HepG2 (cell line): ENCODE data around the gene OVCA2. TPM values are rescaled to one million over a fixed set of nuclear protein-coding genes. Genes with fewer than 3 reads are reported as not detected.

Source experiments
- ATAC-seq: fragments of 200-7000 bp; cut with Tn5 transposase; 3 replicates; pipeline ENCODE4 v1.9.1; 2020; ENCODE audit warnings: mild to moderate bottlenecking, moderate library complexity
- BruUV-seq: library from RNA; stranded (reverse); fragments of 400-500 nt; replicated peaks from 2 replicates; lab custom pipeline; 2021; lab: Mats Ljungman, UMichigan
- CTCF ChIA-PET: fragments of 300-600 bp; formaldehyde crosslinking; extraction: SDS; loops from one replicate; lab custom pipeline; 2021; ENCODE audit warnings: low total read pairs, inconsistent platforms, low intra/inter-chr PET ratio; lab: Yijun Ruan, JAX
- POLR2A ChIA-PET: fragments of 350-600 bp; sonication (Branson Sonifier 250); formaldehyde crosslinking; loops from one replicate; lab custom pipeline; 2020; ENCODE audit warnings: antibody characterized with exemption, inconsistent platforms; lab: Yijun Ruan, JAX
- DNase-seq: peaks from one replicate; pipeline ENCODE4 v3.0.0-alpha.2; 2015; ENCODE audit warnings: low spot score
- FAIRE-seq: peaks from 3 replicates; lab custom pipeline; 2011; peaks lifted over from hg19 to GRCh38; lab: Jason Lieb, UNC
- H2AFZ ChIP-seq: one replicate; pipeline ENCODE4 v1.6.1; 2011; ENCODE audit warnings: low read length, inconsistent platforms
- H3K27ac ChIP-seq: fragments of 300-600 bp; 3 replicates; pipeline ENCODE4 v1.8.0; 2011; ENCODE audit warnings: mixed run types, mild to moderate bottlenecking, mixed read lengths, low read length, inconsistent platforms; ENCODE audit not compliant: insufficient read depth; ENCODE audit errors: extremely low read length
- H3K27me3 ChIP-seq, 2 experiments: fragments of 200-600 bp in 1 of 2; 2 replicates in 1 of 2; 3 replicates in 1 of 2; pipeline versions ENCODE4 v1.6.0 to v1.8.0; 2011; ENCODE audit warnings: low read length in 2 of 2, mild to moderate bottlenecking in 2 of 2, moderate library complexity in 2 of 2, inconsistent platforms in 1 of 2; ENCODE audit not compliant: insufficient read depth in 2 of 2, control insufficient read depth in 1 of 2
- H3K36me3 ChIP-seq, 2 experiments: fragments of 200-600 bp in 1 of 2; replicated peaks in 1 of 2; 2 replicates in 1 of 2; 3 replicates in 1 of 2; pipeline versions ENCODE4 v1.5.1 to v1.8.0; 2011; ENCODE audit warnings: low read length in 2 of 2, inconsistent platforms in 1 of 2; ENCODE audit not compliant: insufficient read depth in 2 of 2, control insufficient read depth in 1 of 2
- H3K4me1 ChIP-seq: 2 replicates; pipeline ENCODE4 v1.5.1; 2012; ENCODE audit warnings: low read length, inconsistent platforms; ENCODE audit not compliant: insufficient read depth
- H3K4me2 ChIP-seq: 2 replicates; pipeline ENCODE4 v1.6.0; 2011; ENCODE audit warnings: low read depth, low read length, inconsistent platforms
- H3K4me3 ChIP-seq, 3 experiments: fragments of 200-600 bp in 1 of 3; sonication (generic), shearing (Covaris generic) in 1 of 3; replicated peaks in 1 of 3; 2 replicates each; pipeline ENCODE4 v1.5.1; 2011 to 2016; ENCODE audit warnings: low read length in 3 of 3, inconsistent platforms in 2 of 3, low read depth in 2 of 3, mild to moderate bottlenecking in 2 of 3, control low read depth in 1 of 3, mixed read lengths in 1 of 3; ENCODE audit not compliant: insufficient read depth in 1 of 3
- H3K79me2 ChIP-seq: one replicate; pipeline ENCODE4 v1.6.1; 2011; ENCODE audit warnings: low read length, inconsistent platforms; ENCODE audit not compliant: insufficient read depth
- H3K9ac ChIP-seq: 2 replicates; pipeline ENCODE4 v1.6.0; 2011; ENCODE audit warnings: mild to moderate bottlenecking, low read depth, low read length, inconsistent platforms; ENCODE audit not compliant: insufficient read depth
- H3K9me3 ChIP-seq: 2 replicates; pipeline ENCODE4 v1.5.1; 2012; ENCODE audit warnings: mild to moderate bottlenecking, low read length
- H4K20me1 ChIP-seq: 2 replicates; pipeline ENCODE4 v1.6.0; 2011; ENCODE audit warnings: inconsistent platforms, mild to moderate bottlenecking, low read length, moderate library complexity; ENCODE audit not compliant: insufficient read depth
- KDM5A ChIP-seq: fragments of 200-600 bp; sonication (generic); IDR thresholded peaks from 2 replicates; pipeline ENCODE4 v1.7.0; 2018; ENCODE audit warnings: antibody characterized with exemption, mild to moderate bottlenecking, low read length, borderline replicate concordance
- KLF9 ChIP-seq: IDR thresholded peaks from 2 replicates; pipeline ENCODE4 v1.6.1; 2016; ENCODE audit warnings: low read depth
- NKX3-1 ChIP-seq: sonication (generic); formaldehyde crosslinking; IDR thresholded peaks from 2 replicates; pipeline ENCODE4 v1.5.0; 2020; ENCODE audit warnings: missing genetic modification reagents
- SOX5 ChIP-seq: IDR thresholded peaks from 2 replicates; pipeline ENCODE4 v1.6.1; 2016; ENCODE audit warnings: borderline replicate concordance
- SP1 ChIP-seq, 2 experiments: fragments of 450-650 bp in 1 of 2; sonication (generic) in 1 of 2; formaldehyde crosslinking in 1 of 2; IDR thresholded peaks; 2 replicates each; pipeline versions ENCODE4 v1.4.0 to v1.6.1; 2016 to 2020; ENCODE audit warnings: missing genetic modification reagents in 1 of 2
- ZNF230 ChIP-seq: sonication (generic); formaldehyde crosslinking; IDR thresholded peaks from 2 replicates; pipeline ENCODE4 v1.4.0; 2020; ENCODE audit warnings: mild to moderate bottlenecking, missing genetic modification reagents
- ZNF260 ChIP-seq: sonication (generic); formaldehyde crosslinking; IDR thresholded peaks from 2 replicates; pipeline ENCODE4 v1.4.0; 2020; ENCODE audit warnings: missing genetic modification reagents, low read depth, mild to moderate bottlenecking, borderline replicate concordance
- ZNF407 ChIP-seq: sonication (generic); formaldehyde crosslinking; IDR thresholded peaks from one replicate; pipeline ENCODE4 v1.5.1; 2020; ENCODE audit warnings: mild to moderate bottlenecking, missing genetic modification reagents; ENCODE audit errors: not compliant biosample characterization
- ZNF556 ChIP-seq: sonication (generic); formaldehyde crosslinking; IDR thresholded peaks from 2 replicates; pipeline ENCODE4 v1.4.0; 2020; ENCODE audit warnings: mild to moderate bottlenecking, missing genetic modification reagents, borderline replicate concordance
- ZNF580 ChIP-seq: IDR thresholded peaks from 2 replicates; pipeline ENCODE4 v1.6.1; 2016; ENCODE audit warnings: low read depth, borderline replicate concordance
- WGBS: methylation state at CpG from one replicate; pipeline ENCODE4 v1.1.6; 2017; ENCODE audit warnings: low lambda C conversion rate; 5-methylcytosine and 5-hydroxymethylcytosine counted together
- in situ Hi-C: cut with HindIII; loops from 2 replicates; pipeline ENCODE4 v1.10.0; 2017; ENCODE audit warnings: low pct_unique_long_range_greater_than_20kb; ENCODE audit not compliant: extremely low pct_ligation_motif_present
- intact Hi-C: fragments of 100-400 bp; cut with micrococcal nuclease; formaldehyde crosslinking; loops from one replicate; pipeline ENCODE4 v1.10.0; 2022; ENCODE audit not compliant: unreplicated experiment
- polyA plus RNA-seq, 8 experiments: library from polyadenylated mRNA; depleted of rRNA in 3 of 8; stranded (reverse) in 7 of 8; unstranded in 1 of 8; fragments of >200 nt; fragmentation: Illumina TruSeq in 4 of 8; extraction: Trizol in 4 of 8; gene quantifications; 2 replicates each; pipeline versions ENCODE4 v1.2.1 to v1.2.3, GENCODE V29; 2011 to 2016; ENCODE audit warnings: low read depth in 4 of 8, missing spikeins in 1 of 8, mixed read lengths in 1 of 8; ENCODE audit not compliant: insufficient read depth in 1 of 8
- total RNA-seq, 5 experiments: library from RNA; depleted of rRNA; stranded (reverse); fragments of >200 nt; fragmentation: Illumina TruSeq; extraction: Trizol; gene quantifications; 2 replicates each; pipeline ENCODE4 v1.2.3, GENCODE V29; 2016; ENCODE audit warnings: low read depth in 1 of 5

The OVCA2 gene
- total and polyA plus RNA-seq, 2 of the 13 experiments (the other 11 are each of a cell fraction or from before 2014, with no cell fraction given), result 23.7 to 28.2 TPM

GRCh38 chr17:2059547-2060384 lies 17.9 kb downstream of the OVCA2 start:
- peaks cover 2 to 12% of the 10 kb centered on the region in 2 experiments; a peak in 3 of 5 replicates for H3K36me3 ChIP-seq
- H3K9ac ChIP-seq, result no peak overlapping the region
- H3K27me3 ChIP-seq, result no peaks in the 10 kb centered on the region; a peak in 1 of 5 replicates
- peaks cover under 1% of the 10 kb centered on the region; the same call in 1 of the 2 replicates for H3K4me1 ChIP-seq
- H3K9me3 ChIP-seq, result no peaks in the 10 kb centered on the region
- no peak overlapping the region for H3K27ac ChIP-seq
- CTCF ChIA-PET, result no interaction called here
- no TSS peak for BruUV-seq
- DNase-seq, result no peak
- in situ Hi-C loops, result no loop called here
- intact Hi-C loops, result no loop called here
- H3K79me2 ChIP-seq, result no peaks in the 10 kb centered on the region
- ATAC-seq, result no peak
- 91% methylated on average over 18 of the region's 21 CpGs for WGBS
- TF ChIP-seq KDM5A (no peak), ZNF407 (CRISPR knock-in tag) (no peak), ZNF230 (CRISPR knock-in tag) (no peak), SP1 (IDR thresholded peaks at IDR 0.05) (no peak), SP1 (CRISPR knock-in tag; IDR thresholded peaks at IDR 0.05) (no peak), NKX3-1 (CRISPR knock-in tag) (no peak), SOX5 (CRISPR knock-in tag) (no peak), ZNF260 (CRISPR knock-in tag) (no peak), ZNF580 (CRISPR knock-in tag) (no peak), KLF9 (CRISPR knock-in tag) (no peak), ZNF556 (CRISPR knock-in tag) (no peak)
- no peak overlapping the region for H3K4me2 ChIP-seq
- no peak for FAIRE-seq
- H3K4me3 ChIP-seq, result no peak overlapping the region
- POLR2A ChIA-PET, result no interaction called here
- no peak overlapping the region for H2AFZ ChIP-seq
- H4K20me1 ChIP-seq, result 0 out of 2 replicates have a peak, but pooled peaks cover 2% of the 10 kb centered on the region
